ENCODE data around the gene ZNF511.
A peak's percentile ranks its signal among the peaks of the same experiment; 100 is the strongest.
"Not testable (repeated sequence)": the region's sequence is repeated elsewhere in the genome, so short reads cannot be mapped to it uniquely, and the experiment has no call there.

ZNF511 gene

GRCh38 chr10:133313192-133313591 is 4.5 kb downstream of the ZNF511 start:
- DNase-seq (ENCODE audit: extremely low read depth in 1 of 2, low read depth in 1 of 2) = no peak

- DNase-seq (ENCODE audit: extremely low read depth in 1 of 2, low read depth in 1 of 2) = no peak
Measured at GRCh38 chr10:133314911-133315310, 6.2 kb downstream of the ZNF511 start.

GRCh38 chr10:133315847-133316246 is 7.1 kb downstream of the ZNF511 start:
- DNase-seq (ENCODE audit: extremely low read depth in 1 of 2, low read depth in 1 of 2) = no peak

GRCh38 chr10:133316266-133316665 is 7.6 kb downstream of the ZNF511 start:
- no peak for DNase-seq (ENCODE audit: extremely low read depth in 1 of 2, low read depth in 1 of 2)

- DNase-seq (ENCODE audit: extremely low read depth in 1 of 2, low read depth in 1 of 2) = no peak
Measured at GRCh38 chr10:133316732-133317131, 8.0 kb downstream of the ZNF511 start.

- DNase-seq (ENCODE audit: extremely low read depth in 1 of 2, low read depth in 1 of 2) = peak; percentile 31 to 55
Measured at GRCh38 chr10:133318494-133319127, 9.9 kb downstream of the ZNF511 start.

- not testable (repeated sequence) for DNase-seq (ENCODE audit: extremely low read depth in 1 of 2, low read depth in 1 of 2)
Measured at GRCh38 chr10:133320852-133321422, 12.2 kb downstream of the ZNF511 start.

- DNase-seq (ENCODE audit: extremely low read depth in 1 of 2, low read depth in 1 of 2) = not testable (repeated sequence)
Measured at GRCh38 chr10:133322064-133322709, 13.5 kb downstream of the ZNF511 start.

GRCh38 chr10:133324198-133324792 is 15.6 kb downstream of the ZNF511 start:
- peak in 1 of 2 donors; percentile 24 for DNase-seq (ENCODE audit: extremely low read depth in 1 of 2, low read depth in 1 of 2)

GRCh38 chr10:133324857-133325260 is 16.1 kb downstream of the ZNF511 start:
- no peak for DNase-seq (ENCODE audit: extremely low read depth in 1 of 2, low read depth in 1 of 2)

GRCh38 chr10:133325440-133326222 is 16.9 kb downstream of the ZNF511 start:
- DNase-seq (ENCODE audit: extremely low read depth in 1 of 2, low read depth in 1 of 2) = no peak

GRCh38 chr10:133326223-133326551 is 17.5 kb downstream of the ZNF511 start:
- DNase-seq (ENCODE audit: extremely low read depth in 1 of 2, low read depth in 1 of 2) = no peak

- no peak for DNase-seq (ENCODE audit: extremely low read depth in 1 of 2, low read depth in 1 of 2)
Measured at GRCh38 chr10:133326745-133327650, 18.3 kb downstream of the ZNF511 start.

GRCh38 chr10:133327651-133328357 is 19.1 kb downstream of the ZNF511 start:
- DNase-seq (ENCODE audit: extremely low read depth in 1 of 2, low read depth in 1 of 2) = no peak

GRCh38 chr10:133328358-133329343 is 19.9 kb downstream of the ZNF511 start:
- DNase-seq (ENCODE audit: extremely low read depth in 1 of 2, low read depth in 1 of 2) = no peak

GRCh38 chr10:133329491-133330202 is 20.9 kb downstream of the ZNF511 start:
- peak; percentile 67 to 85 for DNase-seq (ENCODE audit: extremely low read depth in 1 of 2, low read depth in 1 of 2)

GRCh38 chr10:133332936-133333699 is 24.4 kb downstream of the ZNF511 start:
- no peak for DNase-seq (ENCODE audit: extremely low read depth in 1 of 2, low read depth in 1 of 2)
